Measurements from ENCODE around the gene KIF1A. TPM values are rescaled to one million over a fixed set of nuclear protein-coding genes. Genes with fewer than 3 reads are reported as not detected.

KIF1A gene
- total and polyA plus RNA-seq, 2 experiments from 2014 or later, result 16.1 to 16.5 TPM

DNA sequence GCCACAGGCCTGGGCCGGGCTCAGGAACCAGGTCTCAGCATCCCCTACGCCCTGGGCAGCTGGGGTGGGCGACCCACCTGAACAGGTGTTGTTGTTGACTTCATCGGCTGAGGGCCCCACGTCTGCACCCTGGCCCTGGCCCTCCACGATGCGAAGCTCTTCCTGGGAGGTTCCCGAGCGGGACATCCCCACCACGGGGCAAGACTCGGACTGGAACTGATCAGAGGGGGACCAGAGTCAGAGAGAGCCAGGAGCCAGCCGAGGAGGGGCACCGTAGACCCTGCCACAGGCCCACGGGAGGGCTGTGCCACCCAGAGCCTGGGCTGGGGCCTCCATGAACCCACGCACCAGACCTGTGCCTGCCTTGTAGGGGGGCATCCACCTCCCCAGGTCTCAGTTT, 74.1 kb downstream of the KIF1A start:
- Histone ChIP-seq H3K9me2 (replicated peaks; ENCODE audit: insufficient read depth) (no peaks in the 10 kb centered on the region), H3K79me2 (no peaks in the 10 kb centered on the region), H3K4me1 (ENCODE audit: insufficient read depth) (no peaks in the 10 kb centered on the region), H2AFZ (no peak overlapping the region), H3K9me3 (ENCODE audit: low read depth) (no peaks in the 10 kb centered on the region), H3K36me3 (replicated peaks; ENCODE audit: insufficient read depth, low read depth) (no peaks in the 10 kb centered on the region), H3K27ac (no peak overlapping the region), H4K20me1 (ENCODE audit: insufficient read depth, poor library complexity, severe bottlenecking) (no peaks in the 10 kb centered on the region), H3K4me2 (no peak overlapping the region), H3K27me3 (no peaks in the 10 kb centered on the region), H3K4me3 (no peak overlapping the region)
- no peak for TF ChIP-seq EZH2 (IDR thresholded peaks at IDR 0.05; ENCODE audit: borderline replicate concordance)
- TF ChIP-seq, protein P1, sequence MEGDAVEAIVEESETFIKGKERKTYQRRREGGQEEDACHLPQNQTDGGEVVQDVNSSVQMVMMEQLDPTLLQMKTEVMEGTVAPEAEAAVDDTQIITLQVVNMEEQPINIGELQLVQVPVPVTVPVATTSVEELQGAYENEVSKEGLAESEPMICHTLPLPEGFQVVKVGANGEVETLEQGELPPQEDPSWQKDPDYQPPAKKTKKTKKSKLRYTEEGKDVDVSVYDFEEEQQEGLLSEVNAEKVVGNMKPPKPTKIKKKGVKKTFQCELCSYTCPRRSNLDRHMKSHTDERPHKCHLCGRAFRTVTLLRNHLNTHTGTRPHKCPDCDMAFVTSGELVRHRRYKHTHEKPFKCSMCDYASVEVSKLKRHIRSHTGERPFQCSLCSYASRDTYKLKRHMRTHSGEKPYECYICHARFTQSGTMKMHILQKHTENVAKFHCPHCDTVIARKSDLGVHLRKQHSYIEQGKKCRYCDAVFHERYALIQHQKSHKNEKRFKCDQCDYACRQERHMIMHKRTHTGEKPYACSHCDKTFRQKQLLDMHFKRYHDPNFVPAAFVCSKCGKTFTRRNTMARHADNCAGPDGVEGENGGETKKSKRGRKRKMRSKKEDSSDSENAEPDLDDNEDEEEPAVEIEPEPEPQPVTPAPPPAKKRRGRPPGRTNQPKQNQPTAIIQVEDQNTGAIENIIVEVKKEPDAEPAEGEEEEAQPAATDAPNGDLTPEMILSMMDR (IDR thresholded peaks at IDR 0.05; ENCODE audit: poor library complexity), result no peak
- TF ChIP-seq EZH2phosphoT487 (IDR thresholded peaks at IDR 0.05; ENCODE audit: low read depth, severe bottlenecking, unreplicated experiment), result no peak
- WGBS (ENCODE audit: low lambda C conversion rate, missing lambda C conversion rate), result 93% methylated on average over 15 of the region's 15 CpGs
- no peak for DNase-seq (ENCODE audit: low spot score)

DNA sequence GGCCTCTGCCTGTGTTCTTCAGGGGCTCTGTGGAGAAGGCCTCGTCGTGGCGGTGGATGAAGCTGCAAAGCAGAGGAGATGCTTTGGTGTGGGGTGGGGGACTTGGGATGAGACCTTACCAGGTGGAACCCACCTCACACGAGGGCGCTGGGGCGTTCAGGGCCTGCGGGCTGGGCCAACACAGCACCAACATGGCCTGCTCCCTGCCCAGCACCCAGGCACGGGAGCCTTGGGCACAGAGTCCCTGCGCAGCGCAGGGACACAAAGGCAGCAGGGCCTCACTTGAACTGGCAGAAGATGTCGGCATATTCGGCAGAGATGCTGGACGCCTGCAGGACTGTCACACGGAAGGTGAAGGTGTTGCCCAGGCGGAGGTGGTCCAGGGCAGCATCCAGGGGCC, 74.6 kb downstream of the KIF1A start:
- no peaks in the 10 kb centered on the region for H3K36me3 ChIP-seq (replicated peaks; ENCODE audit: insufficient read depth, low read depth)
- H3K9me2 ChIP-seq (replicated peaks; ENCODE audit: insufficient read depth), result no peaks in the 10 kb centered on the region
- no peaks in the 10 kb centered on the region for H3K9me3 ChIP-seq (ENCODE audit: low read depth)
- H3K4me3 ChIP-seq, result no peak overlapping the region
- no peak overlapping the region for H2AFZ ChIP-seq
- no peak for DNase-seq (ENCODE audit: low spot score)
- no peak overlapping the region for H3K4me2 ChIP-seq
- TF ChIP-seq EZH2 (IDR thresholded peaks at IDR 0.05; ENCODE audit: borderline replicate concordance) (no peak), EZH2phosphoT487 (IDR thresholded peaks at IDR 0.05; ENCODE audit: low read depth, severe bottlenecking, unreplicated experiment) (no peak)
- TF ChIP-seq, protein P1 (IDR thresholded peaks at IDR 0.05; ENCODE audit: poor library complexity), result no peak
- no peak overlapping the region for H3K27ac ChIP-seq
- H3K4me1 ChIP-seq (ENCODE audit: insufficient read depth), result no peaks in the 10 kb centered on the region
- no peaks in the 10 kb centered on the region for H3K79me2 ChIP-seq
- no peaks in the 10 kb centered on the region for H3K27me3 ChIP-seq
- H4K20me1 ChIP-seq (ENCODE audit: insufficient read depth, poor library complexity, severe bottlenecking), result no peaks in the 10 kb centered on the region
- 96% methylated on average over 15 of the region's 15 CpGs for WGBS (ENCODE audit: low lambda C conversion rate, missing lambda C conversion rate)

DNA sequence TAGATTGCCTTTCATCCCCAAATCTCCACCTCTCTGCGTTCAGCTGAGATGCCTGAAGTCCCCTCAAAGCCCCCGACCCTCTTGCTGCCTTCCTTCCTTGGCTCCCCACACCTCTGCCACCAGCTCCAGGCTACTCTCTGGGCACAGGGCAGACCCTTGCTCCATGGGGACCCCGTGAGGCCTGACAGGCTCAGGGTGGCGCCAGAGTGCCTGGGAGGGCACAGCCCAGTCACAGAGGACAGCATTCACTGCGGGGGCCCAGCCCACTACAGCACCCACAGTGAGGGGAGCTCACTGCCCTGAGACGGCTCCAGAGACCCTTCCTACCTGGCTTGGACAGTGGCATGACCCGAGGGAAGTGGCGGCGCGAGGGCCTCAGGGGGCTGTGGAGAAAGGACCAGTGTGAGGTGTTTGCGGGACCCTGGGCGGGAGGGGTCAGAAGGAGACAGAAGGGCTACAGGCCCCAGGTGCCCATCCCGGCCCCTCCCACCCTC, 77.4 kb downstream of the KIF1A start:
- Histone ChIP-seq H3K79me2 (no peaks in the 10 kb centered on the region), H3K9me2 (replicated peaks; ENCODE audit: insufficient read depth) (no peaks in the 10 kb centered on the region), H3K4me1 (ENCODE audit: insufficient read depth) (peaks cover 3% of the 10 kb centered on the region), H4K20me1 (ENCODE audit: insufficient read depth, poor library complexity, severe bottlenecking) (no peaks in the 10 kb centered on the region), H3K27ac (no peak overlapping the region), H2AFZ (no peak overlapping the region), H3K27me3 (no peaks in the 10 kb centered on the region), H3K4me3 (no peak overlapping the region), H3K36me3 (replicated peaks; ENCODE audit: insufficient read depth, low read depth) (no peaks in the 10 kb centered on the region), H3K9me3 (ENCODE audit: low read depth) (no peaks in the 10 kb centered on the region), H3K4me2 (no peak overlapping the region)
- TF ChIP-seq EZH2phosphoT487 (IDR thresholded peaks at IDR 0.05; ENCODE audit: low read depth, severe bottlenecking, unreplicated experiment) (no peak), EZH2 (IDR thresholded peaks at IDR 0.05; ENCODE audit: borderline replicate concordance) (no peak)
- TF ChIP-seq, protein P1 (IDR thresholded peaks at IDR 0.05; ENCODE audit: poor library complexity), result no peak
- no peak for DNase-seq (ENCODE audit: low spot score)
- WGBS (ENCODE audit: low lambda C conversion rate, missing lambda C conversion rate), result 91% methylated on average over 9 of the region's 13 CpGs

GRCh38 chr2:240741091-240741490, 78.9 kb downstream of the KIF1A start:
- Histone ChIP-seq H3K27ac (no peak overlapping the region), H4K20me1 (ENCODE audit: insufficient read depth, poor library complexity, severe bottlenecking) (no peaks in the 10 kb centered on the region), H2AFZ (no peak overlapping the region), H3K9me3 (ENCODE audit: low read depth) (no peaks in the 10 kb centered on the region), H3K79me2 (no peaks in the 10 kb centered on the region), H3K4me1 (ENCODE audit: insufficient read depth) (peaks cover 7% of the 10 kb centered on the region), H3K36me3 (replicated peaks; ENCODE audit: insufficient read depth, low read depth) (no peaks in the 10 kb centered on the region), H3K4me2 (no peak overlapping the region), H3K9me2 (replicated peaks; ENCODE audit: insufficient read depth) (no peaks in the 10 kb centered on the region), H3K27me3 (no peaks in the 10 kb centered on the region), H3K4me3 (no peak overlapping the region)
- TF ChIP-seq EZH2 (IDR thresholded peaks at IDR 0.05; ENCODE audit: borderline replicate concordance) (no peak), EZH2phosphoT487 (IDR thresholded peaks at IDR 0.05; ENCODE audit: low read depth, severe bottlenecking, unreplicated experiment) (no peak)
- TF ChIP-seq, protein P1 (IDR thresholded peaks at IDR 0.05; ENCODE audit: poor library complexity), result no peak
- no peak for DNase-seq (ENCODE audit: low spot score)
- 88% methylated on average over 17 of the region's 18 CpGs for WGBS (ENCODE audit: low lambda C conversion rate, missing lambda C conversion rate)

All from hepatocyte (in vitro differentiated cells).